Measurements from ENCODE around the gene RAB11FIP3.

RAB11FIP3 gene

GRCh38 chr16:397736-398332 is 27.6 kb upstream of the RAB11FIP3 start:
- H3K9me3 ChIP-seq (ENCODE audit: control insufficient read depth, insufficient read depth, low read length): no peaks in the 10 kb centered on the region
- H3K27ac ChIP-seq (ENCODE audit: low read depth, low read length): peak overlapping the region; percentile 35
- H3K4me1 ChIP-seq (ENCODE audit: control insufficient read depth, low read length): peaks cover 55% of the 10 kb centered on the region
- peak overlapping the region; percentile 65 for H3K4me2 ChIP-seq (ENCODE audit: low read length)
- peak overlapping the region; percentile 83; the same call in 1 of the 2 replicates for H3K4me3 ChIP-seq (ENCODE audit: low read length)
- H3K27me3 ChIP-seq (ENCODE audit: control insufficient read depth, low read length): no peaks in the 10 kb centered on the region
- H4K20me1 ChIP-seq (ENCODE audit: control insufficient read depth, insufficient read depth, low read depth, low read length): no peaks in the 10 kb centered on the region
- no peaks in the 10 kb centered on the region for H3K9me2 ChIP-seq (replicated peaks; ENCODE audit: control insufficient read depth, low read length)
- peaks cover 38% of the 10 kb centered on the region for H3F3A ChIP-seq (ENCODE audit: control insufficient read depth, insufficient read depth)
- TF ChIP-seq EZH2phosphoT487 (IDR thresholded peaks at IDR 0.05; ENCODE audit: borderline replicate concordance, low read length) (no peak), CTCF (IDR thresholded peaks at IDR 0.05; ENCODE audit: low read depth, low read length, poor library complexity, severe bottlenecking) (peak; percentile 36)
- H3K36me3 ChIP-seq (ENCODE audit: control insufficient read depth, low read length): peaks cover 34% of the 10 kb centered on the region
- H3K79me2 ChIP-seq (ENCODE audit: control insufficient read depth, low read length): peaks cover 42% of the 10 kb centered on the region

- Histone ChIP-seq H3K27me3 (ENCODE audit: control insufficient read depth, low read length) (no peaks in the 10 kb centered on the region), H3K4me1 (ENCODE audit: control insufficient read depth, low read length) (peaks cover 55% of the 10 kb centered on the region), H3K9me2 (replicated peaks; ENCODE audit: control insufficient read depth, low read length) (no peaks in the 10 kb centered on the region), H3K79me2 (ENCODE audit: control insufficient read depth, low read length) (peaks cover 42% of the 10 kb centered on the region), H3K4me3 (ENCODE audit: low read length) (peak overlapping the region; percentile 83; the same call in 1 of the 2 replicates), H3F3A (ENCODE audit: control insufficient read depth, insufficient read depth) (peaks cover 38% of the 10 kb centered on the region), H3K4me2 (ENCODE audit: low read length) (peak overlapping the region; percentile 65), H3K36me3 (ENCODE audit: control insufficient read depth, low read length) (peaks cover 34% of the 10 kb centered on the region), H3K9me3 (ENCODE audit: control insufficient read depth, insufficient read depth, low read length) (no peaks in the 10 kb centered on the region), H4K20me1 (ENCODE audit: control insufficient read depth, insufficient read depth, low read depth, low read length) (no peaks in the 10 kb centered on the region), H3K27ac (ENCODE audit: low read depth, low read length) (peak overlapping the region; percentile 25)
- TF ChIP-seq EZH2phosphoT487 (IDR thresholded peaks at IDR 0.05; ENCODE audit: borderline replicate concordance, low read length): no peak
- TF ChIP-seq CTCF (IDR thresholded peaks at IDR 0.05; ENCODE audit: low read depth, low read length, poor library complexity, severe bottlenecking): no peak
Observed at GRCh38 chr16:398561-399339, 26.7 kb upstream of the RAB11FIP3 start.

GRCh38 chr16:399340-400019 is 26.0 kb upstream of the RAB11FIP3 start:
- Histone ChIP-seq H3K9me3 (ENCODE audit: control insufficient read depth, insufficient read depth, low read length) (no peaks in the 10 kb centered on the region), H3K36me3 (ENCODE audit: control insufficient read depth, low read length) (peaks cover 34% of the 10 kb centered on the region), H3K27ac (ENCODE audit: low read depth, low read length) (peak overlapping the region; percentile 84), H3K4me2 (ENCODE audit: low read length) (peak overlapping the region; percentile 65), H3K4me3 (ENCODE audit: low read length) (peak overlapping the region; percentile 83), H3K9me2 (replicated peaks; ENCODE audit: control insufficient read depth, low read length) (no peaks in the 10 kb centered on the region), H4K20me1 (ENCODE audit: control insufficient read depth, insufficient read depth, low read depth, low read length) (no peaks in the 10 kb centered on the region), H3K27me3 (ENCODE audit: control insufficient read depth, low read length) (no peaks in the 10 kb centered on the region), H3K79me2 (ENCODE audit: control insufficient read depth, low read length) (peaks cover 42% of the 10 kb centered on the region), H3F3A (ENCODE audit: control insufficient read depth, insufficient read depth) (peaks cover 38% of the 10 kb centered on the region), H3K4me1 (ENCODE audit: control insufficient read depth, low read length) (peaks cover 55% of the 10 kb centered on the region)
- TF ChIP-seq EZH2phosphoT487 (IDR thresholded peaks at IDR 0.05; ENCODE audit: borderline replicate concordance, low read length) (no peak), CTCF (IDR thresholded peaks at IDR 0.05; ENCODE audit: low read depth, low read length, poor library complexity, severe bottlenecking) (no peak)
